ENCODE results near the gene SLC22A7.

DNA sequence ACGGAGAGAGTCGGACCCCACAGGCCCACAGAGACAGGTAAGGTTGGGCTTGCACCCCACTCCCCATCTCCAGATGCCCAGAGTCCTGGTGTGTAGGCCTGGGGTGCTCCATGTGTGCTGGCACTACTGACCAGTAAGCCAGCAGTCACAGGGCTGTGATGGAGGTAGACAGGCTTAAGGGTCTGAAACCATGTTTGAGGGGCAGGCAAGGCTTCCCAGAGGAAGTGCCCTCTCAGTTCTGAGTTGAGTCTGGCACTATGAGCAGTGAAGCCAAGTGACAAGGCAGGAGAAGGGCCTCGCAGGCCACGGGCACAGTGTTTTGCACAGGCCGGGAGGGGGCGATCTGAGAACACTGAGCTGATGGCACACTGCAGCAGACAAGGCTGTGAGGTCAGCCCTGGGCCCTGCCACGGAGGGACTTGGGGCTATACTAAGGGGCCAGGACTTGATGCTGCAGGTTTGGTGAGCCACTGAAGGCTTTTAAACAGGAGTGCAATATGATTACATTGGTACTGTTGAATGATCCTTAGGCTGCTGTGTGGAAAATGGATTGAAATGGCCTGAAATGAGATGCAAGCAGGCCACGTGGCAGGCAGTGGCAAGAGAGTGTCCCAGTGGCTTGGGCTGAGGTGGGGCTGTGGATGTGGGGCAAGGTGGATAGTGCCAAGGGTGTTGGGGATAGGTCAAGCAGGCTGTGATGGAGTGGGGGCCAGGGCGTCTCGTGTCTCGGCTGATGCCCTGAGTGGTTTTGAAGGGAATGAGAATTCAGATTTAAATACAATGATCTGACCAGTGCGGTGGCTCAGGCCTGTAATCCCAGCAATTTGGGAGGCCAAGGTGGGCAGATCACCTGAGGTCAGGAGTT is 34.5 kb upstream of the SLC22A7 start:
- TF ChIP-seq YY1 (IDR thresholded peaks at IDR 0.05; ENCODE audit: insufficient read depth, insufficient read length) = no peak
- no peak for TF ChIP-seq ZNF274 (IDR thresholded peaks at IDR 0.05; ENCODE audit: low read depth, low read length)
